BE2C (cell line): ENCODE measurements around the gene ATP2A3.

ENCODE experiments used
- DNase-seq: peaks from one replicate; pipeline ENCODE4 v3.0.0-alpha.2; 2020
- H3K27me3 ChIP-seq: fragments of 250-450 bp; sonication (Bioruptor Pico); 2 replicates; pipeline ENCODE4 v1.5.1; 2020; ENCODE audit warnings: mild to moderate bottlenecking
- H3K36me3 ChIP-seq: fragments of 250-450 bp; sonication (Bioruptor Pico); 2 replicates; pipeline ENCODE4 v1.5.1; 2020; ENCODE audit warnings: mild to moderate bottlenecking
- H3K4me1 ChIP-seq: fragments of 250-450 bp; sonication (Bioruptor Pico); 2 replicates; pipeline ENCODE4 v1.5.1; 2020
- H3K4me3 ChIP-seq: 2 replicates; pipeline ENCODE4 v1.5.1; 2011; ENCODE audit warnings: low read depth, low read length
- H3K9me3 ChIP-seq: fragments of 250-450 bp; sonication (Bioruptor Pico); 2 replicates; pipeline ENCODE4 v1.5.1; 2020
- TF ChIP-seq, protein P1 (sequence below): IDR thresholded peaks from 2 replicates; pipeline ENCODE4 v1.5.1; 2012; ENCODE audit warnings: mild to moderate bottlenecking, low read depth, low read length

ATP2A3 gene

DNA sequence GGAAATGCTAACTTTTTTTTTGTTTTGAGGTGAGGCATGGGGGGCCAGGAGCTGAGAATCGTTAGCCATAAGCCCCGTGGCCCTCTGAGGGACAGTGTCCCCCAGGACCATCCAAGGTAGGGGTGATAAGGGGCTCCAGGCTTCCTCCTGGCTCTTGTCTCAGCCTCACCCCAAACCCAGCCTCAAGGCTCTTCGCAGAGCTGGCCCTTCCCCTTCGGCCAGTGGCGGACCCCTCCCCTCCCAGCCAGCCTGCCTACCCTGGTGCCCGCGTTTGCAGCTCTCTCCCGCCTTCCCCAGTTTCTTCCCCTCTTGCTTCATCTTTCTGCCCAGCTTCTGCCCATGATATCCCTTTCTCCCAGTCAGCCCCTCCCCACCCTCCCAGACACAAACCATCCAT is 22.7 kb upstream of the ATP2A3 start:
- no peak for DNase-seq
- Histone ChIP-seq H3K9me3 (no peaks in the 10 kb centered on the region), H3K36me3 (no peaks in the 10 kb centered on the region), H3K4me1 (no peaks in the 10 kb centered on the region), H3K27me3 (no peaks in the 10 kb centered on the region), H3K4me3 (no peak overlapping the region)
- TF ChIP-seq, protein P1, sequence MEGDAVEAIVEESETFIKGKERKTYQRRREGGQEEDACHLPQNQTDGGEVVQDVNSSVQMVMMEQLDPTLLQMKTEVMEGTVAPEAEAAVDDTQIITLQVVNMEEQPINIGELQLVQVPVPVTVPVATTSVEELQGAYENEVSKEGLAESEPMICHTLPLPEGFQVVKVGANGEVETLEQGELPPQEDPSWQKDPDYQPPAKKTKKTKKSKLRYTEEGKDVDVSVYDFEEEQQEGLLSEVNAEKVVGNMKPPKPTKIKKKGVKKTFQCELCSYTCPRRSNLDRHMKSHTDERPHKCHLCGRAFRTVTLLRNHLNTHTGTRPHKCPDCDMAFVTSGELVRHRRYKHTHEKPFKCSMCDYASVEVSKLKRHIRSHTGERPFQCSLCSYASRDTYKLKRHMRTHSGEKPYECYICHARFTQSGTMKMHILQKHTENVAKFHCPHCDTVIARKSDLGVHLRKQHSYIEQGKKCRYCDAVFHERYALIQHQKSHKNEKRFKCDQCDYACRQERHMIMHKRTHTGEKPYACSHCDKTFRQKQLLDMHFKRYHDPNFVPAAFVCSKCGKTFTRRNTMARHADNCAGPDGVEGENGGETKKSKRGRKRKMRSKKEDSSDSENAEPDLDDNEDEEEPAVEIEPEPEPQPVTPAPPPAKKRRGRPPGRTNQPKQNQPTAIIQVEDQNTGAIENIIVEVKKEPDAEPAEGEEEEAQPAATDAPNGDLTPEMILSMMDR = no peak

DNA sequence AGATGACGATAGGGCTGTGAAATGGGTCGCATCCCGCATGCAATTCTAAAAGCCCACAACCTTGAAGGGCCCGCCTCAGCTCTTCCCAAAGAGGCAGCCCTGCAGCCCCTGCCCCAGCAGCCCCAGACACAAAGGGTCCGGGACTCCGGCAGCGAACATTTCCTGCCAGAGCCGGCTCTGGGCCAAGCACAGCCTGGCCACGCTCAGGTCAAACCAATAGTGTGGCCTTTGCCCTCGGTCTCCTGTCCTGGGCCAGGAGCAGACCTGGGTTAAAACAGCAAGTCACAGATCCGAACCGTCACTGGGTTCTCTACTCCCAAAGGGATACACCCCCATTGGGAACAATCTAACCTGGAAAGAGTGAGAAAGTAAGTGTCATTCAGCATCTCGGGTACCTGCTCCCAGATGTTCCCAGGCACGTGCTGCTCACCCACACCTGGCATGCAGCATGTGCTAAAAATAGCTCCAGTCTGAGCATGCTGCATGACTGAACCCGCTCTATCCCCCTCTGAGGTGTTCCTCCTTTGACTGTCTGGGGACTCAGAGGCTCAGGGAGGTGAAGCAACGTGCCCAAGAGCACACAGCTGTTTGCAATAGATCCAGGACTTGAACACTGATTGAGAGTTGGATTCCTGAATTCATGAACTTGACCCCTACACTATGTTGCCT is 22.2 kb upstream of the ATP2A3 start:
- no peaks in the 10 kb centered on the region for H3K9me3 ChIP-seq
- H3K4me3 ChIP-seq = no peak overlapping the region
- TF ChIP-seq, protein P1 = no peak
- H3K27me3 ChIP-seq = no peaks in the 10 kb centered on the region
- H3K36me3 ChIP-seq = no peaks in the 10 kb centered on the region
- no peak for DNase-seq
- H3K4me1 ChIP-seq = no peaks in the 10 kb centered on the region

DNA sequence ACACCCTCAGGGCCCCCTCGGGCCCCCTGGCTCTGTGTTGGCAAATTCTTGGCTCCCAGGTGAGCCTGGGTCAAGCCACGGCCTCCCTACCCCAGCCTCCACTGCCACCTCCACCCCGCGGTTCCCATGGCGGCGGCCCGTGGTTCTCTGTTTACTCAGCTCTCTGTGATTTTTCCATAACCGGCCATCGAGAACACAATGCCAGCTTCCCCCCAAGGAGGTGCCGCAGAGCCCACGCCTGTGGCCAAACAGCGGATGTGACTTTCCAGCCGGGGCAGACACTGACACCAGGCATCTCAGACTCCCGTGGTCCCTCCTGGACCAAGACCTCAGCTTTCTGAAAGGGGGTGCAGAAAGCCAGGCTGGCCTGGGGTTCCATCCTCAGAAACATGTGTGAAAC is 21.6 kb upstream of the ATP2A3 start:
- H3K9me3 ChIP-seq = no peaks in the 10 kb centered on the region
- H3K36me3 ChIP-seq = no peaks in the 10 kb centered on the region
- no peak for DNase-seq
- no peaks in the 10 kb centered on the region for H3K27me3 ChIP-seq
- no peaks in the 10 kb centered on the region for H3K4me1 ChIP-seq
- TF ChIP-seq, protein P1 = no peak
- no peak overlapping the region for H3K4me3 ChIP-seq

DNA sequence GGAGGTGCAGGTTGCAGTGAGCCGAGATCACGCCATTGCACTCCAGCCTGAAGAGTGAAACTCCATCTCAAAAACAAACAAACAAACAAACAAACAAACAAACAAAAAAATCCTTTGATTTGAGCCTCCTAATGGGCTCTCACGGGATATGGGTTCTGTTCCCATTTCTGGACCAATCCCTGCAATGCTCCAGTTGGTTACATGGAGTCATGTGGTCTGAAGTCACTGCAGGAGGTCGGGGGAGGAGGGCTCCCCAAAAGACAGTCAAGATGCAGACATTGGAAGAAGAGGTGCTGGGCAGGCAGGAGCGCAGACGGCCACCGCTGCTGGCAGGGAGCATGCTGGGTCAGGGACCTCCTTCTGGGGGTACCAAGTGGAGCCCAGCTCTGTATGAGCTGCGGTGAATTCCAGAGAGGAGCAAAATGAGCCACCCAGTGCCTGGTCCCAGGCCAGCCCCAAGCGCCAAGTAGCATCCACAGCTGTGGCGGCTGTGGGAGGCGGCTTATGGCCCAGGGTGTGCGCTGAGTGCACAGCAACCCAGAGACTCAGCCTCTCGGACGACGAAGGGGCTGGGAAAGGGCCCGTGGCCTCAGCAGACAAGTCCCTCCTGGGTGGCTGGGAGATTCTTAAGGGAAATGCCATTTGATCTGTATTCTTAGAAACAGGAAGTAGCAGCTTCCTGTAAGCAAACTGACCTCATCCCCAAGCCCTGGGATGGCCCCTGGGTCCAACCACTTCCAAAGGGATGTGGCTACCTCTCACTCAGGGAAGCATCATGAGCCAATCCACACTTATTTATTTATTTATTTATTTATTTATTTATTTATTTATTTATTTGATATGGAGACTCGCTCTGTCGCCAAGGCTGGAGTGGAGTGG is 19.6 kb upstream of the ATP2A3 start:
- Histone ChIP-seq H3K4me1 (no peaks in the 10 kb centered on the region), H3K9me3 (no peaks in the 10 kb centered on the region), H3K4me3 (no peak overlapping the region), H3K36me3 (no peaks in the 10 kb centered on the region), H3K27me3 (no peaks in the 10 kb centered on the region)
- TF ChIP-seq, protein P1 = no peak
- DNase-seq = no peak

DNA sequence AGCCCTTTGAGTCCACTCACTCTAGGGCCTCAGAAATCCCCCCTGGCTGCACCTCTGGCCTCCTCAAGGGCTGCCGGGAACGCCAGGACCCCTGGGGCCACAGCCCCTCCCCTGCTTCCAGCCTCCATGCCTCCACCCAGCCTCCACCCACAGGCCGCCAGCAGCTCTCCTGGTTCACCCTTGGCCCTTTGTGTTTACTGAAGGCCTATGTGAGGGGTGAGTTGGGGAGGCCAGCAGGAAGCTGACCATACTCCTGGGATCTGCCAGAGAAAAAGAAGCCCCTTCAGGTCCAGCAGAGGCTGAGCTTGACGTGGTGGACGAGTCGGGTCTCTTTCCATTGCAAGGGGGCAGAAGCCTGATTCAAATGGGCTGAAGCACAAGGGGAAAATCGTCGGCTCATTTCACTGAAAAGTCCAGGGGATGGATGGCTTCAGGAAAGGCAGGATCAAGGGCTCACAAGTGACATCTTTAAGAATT is 18.3 kb upstream of the ATP2A3 start:
- no peaks in the 10 kb centered on the region for H3K36me3 ChIP-seq
- H3K4me3 ChIP-seq = no peak overlapping the region
- no peaks in the 10 kb centered on the region for H3K9me3 ChIP-seq
- TF ChIP-seq, protein P1 = no peak
- no peaks in the 10 kb centered on the region for H3K4me1 ChIP-seq
- H3K27me3 ChIP-seq = no peaks in the 10 kb centered on the region
- no peak for DNase-seq

DNA sequence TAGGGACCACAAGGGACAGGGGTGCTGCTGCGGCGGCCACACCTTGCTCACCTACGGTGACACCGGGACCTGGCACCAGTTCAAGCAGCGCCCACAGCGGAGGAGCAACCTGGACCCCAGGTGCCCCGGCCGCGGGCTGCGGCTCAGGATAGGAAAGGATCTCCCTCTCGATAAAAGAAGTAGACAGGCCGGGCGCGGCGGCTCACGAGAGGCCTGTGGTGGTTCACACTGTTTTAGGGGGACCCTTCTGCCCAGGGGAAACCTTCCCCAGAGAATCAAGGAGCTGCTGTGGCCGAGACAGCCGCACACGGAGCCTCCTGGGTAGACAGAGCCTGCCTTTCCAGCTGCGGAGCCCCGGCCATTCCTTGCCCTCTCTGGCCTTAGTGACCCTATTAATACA is 17.9 kb upstream of the ATP2A3 start:
- Histone ChIP-seq H3K36me3 (no peaks in the 10 kb centered on the region), H3K4me3 (no peak overlapping the region), H3K27me3 (no peaks in the 10 kb centered on the region), H3K9me3 (no peaks in the 10 kb centered on the region), H3K4me1 (no peaks in the 10 kb centered on the region)
- no peak for DNase-seq
- TF ChIP-seq, protein P1 = no peak
